Heart right ventricle (tissue), 16 donors: ENCODE data around the gene KCNK10. TPM values are rescaled to one million over a fixed set of nuclear protein-coding genes. Genes with fewer than 3 reads are reported as not detected.

ENCODE experiments used
- ATAC-seq, 8 donors: fragments of 200-7000 bp; cut with Tn5 transposase; one replicate each; pipeline ENCODE4 v1.9.1; 2020; ENCODE audit warnings: mild to moderate bottlenecking in 8 of 8, moderate library complexity in 8 of 8, moderate number of reproducible peaks in 1 of 8
- DNase-seq, 2 donors: peaks; one replicate each; pipeline ENCODE4 v3.0.0-alpha.2; 2020
- H3K27ac ChIP-seq, 10 donors: fragments of 200-600 bp; sonication (generic) in 2 of 10; one replicate each; pipeline versions ENCODE4 v1.5.0 to v1.8.0; 2020 to 2022; ENCODE audit warnings: mild to moderate bottlenecking in 3 of 10
- H3K27me3 ChIP-seq, 7 donors: fragments of 200-600 bp; one replicate each; pipeline ENCODE4 v1.8.0; 2021 to 2022; ENCODE audit warnings: mild to moderate bottlenecking in 2 of 7
- H3K36me3 ChIP-seq, 9 donors: fragments of 200-600 bp; sonication (generic) in 1 of 9; one replicate each; pipeline versions ENCODE4 v1.5.0 to v1.8.0; 2020 to 2022; ENCODE audit warnings: mild to moderate bottlenecking in 2 of 9
- H3K4me1 ChIP-seq, 9 donors: fragments of 200-600 bp; sonication (generic) in 1 of 9; one replicate each; pipeline versions ENCODE4 v1.5.0 to v1.8.0; 2020 to 2022; ENCODE audit warnings: mild to moderate bottlenecking in 4 of 9
- H3K4me3 ChIP-seq, 10 donors: fragments of 200-600 bp; sonication (generic) in 2 of 10; one replicate each; pipeline versions ENCODE4 v1.5.0 to v1.8.0; 2020 to 2022; ENCODE audit warnings: mild to moderate bottlenecking in 7 of 10, moderate library complexity in 2 of 10
- H3K9me3 ChIP-seq, 11 donors: fragments of 200-600 bp in 10 of 11; sonication (generic) in 2 of 11; one replicate each; pipeline versions ENCODE4 v1.5.0 to v1.8.0; 2013 to 2022; ENCODE audit warnings: mild to moderate bottlenecking in 2 of 11, control low read depth in 1 of 11, moderate library complexity in 1 of 11
- CTCF ChIP-seq, 9 donors: fragments of 200-600 bp; sonication (generic) in 2 of 9; IDR thresholded peaks; one replicate each; pipeline versions ENCODE4 v1.5.0 to v1.8.0; 2021 to 2022; ENCODE audit warnings: antibody characterized with exemption in 9 of 9, mild to moderate bottlenecking in 5 of 9, moderate library complexity in 1 of 9
- WGBS, 2 donors: extraction: QIAGEN DNeasy Blood & Tissue Kit; methylation state at CpG; one replicate each; pipeline ENCODE4 v1.1.7; 2013; ENCODE audit warnings: inconsistent platforms in 1 of 2; 5-methylcytosine and 5-hydroxymethylcytosine counted together
- intact Hi-C, 10 donors: fragments of 100-400 bp; cut with DNase I; formaldehyde crosslinking; loops; one replicate each; pipeline versions ENCODE4 v1.11.1 to v1.14.2; 2022
- polyA plus RNA-seq, 2 donors: library from polyadenylated mRNA; stranded (reverse); fragments of 200-250 nt; gene quantifications; one replicate each; pipeline ENCODE4 v1.2.3, GENCODE V29; 2013
- total RNA-seq, 10 donors: library from RNA; stranded (reverse); fragmentation: NEBNext Ultra II Directional in 3 of 10; extraction: Animal tissue kit (Norgen Biotek cat#: 25700) in 3 of 10; gene quantifications; one replicate each; pipeline versions ENCODE4 v1.2.1 to v1.2.4, GENCODE V29; 2021 to 2023
- donor health status: Arrhythmogenic right ventricular cardiomyopathy.
- donor health status: ischemic (EF 13 %, LVEDD 7.1; RV severe dilation, severe dysfunction).
- donor health status: healthy with polysubstance abuse.
- donor health status: DM: no; HTN: yes; CAD: no.
- donor health status: DM: no; HTN: no; CAD: no.
- donor health status: ischemic (EF 25% LVEDD 6.9; RV normal size, moderate dysfunction).
- donor health status: ischemic (EF 25% LVEDD 5.7; RV mildly dilated, moderate dysfunction).
- donor health status: healthy.
- donor health status: DM: yes; HTN: yes; CAD: no.
- donor health status: Ischemic cardiomyopathy.
- donor health status: ischemic (EF 35%, LVEDD 5.7; RV mildly dilated, moderate dysfunction).
- donor health status: nonischemic (EF 11% LVEDD 7.7; RV severe dilation, severe dysfunction).
- donor health status: DM: yes; HTN: yes; CAD: no.
- donor health status: PGD.
- donor health status: ischemic (EF 29% LVEDD 5.4; RV normal size, mild dysfunction).
- donor health status: nonischemic (EF 23%, LVEDD 6.1; RV moderate dilation, normal function).

The KCNK10 gene
- total and polyA plus RNA-seq, 12 donors, result 0.01 to 0.21 (median 0.11) TPM; not detected in 9

DNA sequence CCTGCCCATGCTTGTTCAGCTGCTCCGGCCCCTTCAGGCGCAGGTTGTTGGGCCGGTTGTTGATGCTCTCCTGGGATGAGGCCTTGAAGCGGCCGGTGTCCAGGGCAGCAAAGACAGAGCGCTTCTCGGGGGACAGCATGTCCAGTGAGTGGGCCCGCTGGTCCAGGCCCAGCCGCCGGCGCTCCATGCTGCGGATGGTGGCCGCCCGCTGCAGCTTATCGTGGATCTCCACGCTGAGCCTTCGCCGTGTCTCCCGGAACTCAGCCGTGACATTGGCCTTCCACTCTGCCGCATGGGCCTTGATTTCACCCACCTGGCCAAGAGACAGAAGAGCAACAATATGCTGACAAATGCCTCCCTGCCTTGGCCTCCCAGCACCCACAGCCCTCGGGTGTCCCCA lies 137.2 kb downstream of the KCNK10 start:
- Histone ChIP-seq H3K27me3 (peaks cover 0 to 8% (median 0%) of the 10 kb centered on the region in 7 donors), H3K4me3 (no peak overlapping the region), H3K9me3 (no peaks in the 10 kb centered on the region), H3K27ac (no peak overlapping the region), H3K36me3 (no peaks in the 10 kb centered on the region), H3K4me1 (peaks cover 0 to 14% (median 3%) of the 10 kb centered on the region in 9 donors)
- ATAC-seq (no peak), DNase-seq (no peak)
- no peak for TF ChIP-seq CTCF (IDR thresholded peaks at IDR 0.05)
- intact Hi-C loops, result loop anchor here in 4 of 10 donors (5.0 kb wide), 3 partner anchors 196 to 376 kb away; partner anchors contain the start of genes SPATA7 (in 1 of the 4) and ZC3H14 (in 1 of the 4)
- WGBS, 2 donors, result 94 to 95% methylated on average over 22 of the region's 22 CpGs

DNA sequence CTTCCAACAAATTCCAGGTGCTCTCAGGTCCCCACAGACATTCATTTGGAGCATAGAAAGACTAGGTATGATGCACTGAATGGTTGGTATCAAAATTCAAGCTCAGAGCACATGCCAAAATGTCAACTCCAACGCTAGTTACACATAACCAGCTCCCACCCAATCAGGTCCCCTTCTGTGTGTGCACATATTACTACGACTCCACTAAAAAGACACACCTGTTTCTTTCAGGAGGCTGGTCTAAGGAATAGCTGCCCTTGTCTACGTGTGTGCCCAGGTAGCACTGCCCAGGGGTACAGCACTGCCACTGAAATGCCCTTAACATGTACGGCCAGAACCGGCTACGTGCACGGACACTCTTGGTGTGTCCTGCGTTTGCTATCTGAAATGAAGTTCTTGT lies 138.1 kb downstream of the KCNK10 start:
- ATAC-seq (no peak), DNase-seq (no peak)
- no peaks in the 10 kb centered on the region for H3K9me3 ChIP-seq
- no peak overlapping the region for H3K27ac ChIP-seq
- H3K27me3 ChIP-seq, result peaks cover 0 to 8% (median 0%) of the 10 kb centered on the region in 7 donors
- H3K4me1 ChIP-seq, result peaks cover 0 to 14% (median 3%) of the 10 kb centered on the region in 9 donors
- intact Hi-C loops, result loop anchor here in 4 of 10 donors (5.0 kb wide), 3 partner anchors 197 to 377 kb away; partner anchors contain the start of genes SPATA7 (in 1 of the 4) and ZC3H14 (in 1 of the 4)
- TF ChIP-seq CTCF (IDR thresholded peaks at IDR 0.05), result no peak
- H3K36me3 ChIP-seq, result no peaks in the 10 kb centered on the region
- 87 to 88% methylated on average over 8 of the region's 8 CpGs for WGBS, 2 donors
- H3K4me3 ChIP-seq, result no peak overlapping the region

DNA sequence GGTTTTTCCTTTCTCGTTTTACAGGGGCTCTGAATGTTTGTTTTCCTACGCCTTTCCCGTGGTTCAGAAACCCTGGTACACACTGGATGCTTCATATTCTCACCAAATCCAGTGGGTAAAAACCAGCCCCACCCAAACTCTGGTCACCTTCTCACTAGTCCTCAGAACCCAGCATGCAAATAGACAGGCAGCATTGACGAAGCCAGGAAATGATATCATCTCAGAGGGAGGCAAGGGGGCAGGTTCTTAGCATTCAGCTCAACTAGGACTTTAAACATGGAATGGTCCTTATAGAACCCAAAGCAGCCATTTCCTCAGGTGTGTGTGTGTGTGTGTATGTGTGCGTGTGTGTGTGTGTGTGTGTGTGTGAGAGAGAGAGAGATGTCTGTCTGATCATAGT lies 142.0 kb downstream of the KCNK10 start:
- intact Hi-C loops, result no loop called here
- DNase-seq (no peak), ATAC-seq (no peak)
- H3K4me1 ChIP-seq, result no peaks in the 10 kb centered on the region
- no peaks in the 10 kb centered on the region for H3K9me3 ChIP-seq
- no peak for TF ChIP-seq CTCF (IDR thresholded peaks at IDR 0.05)
- WGBS, 2 donors, result 51 to 59% methylated on average over 5 of the region's 5 CpGs
- H3K36me3 ChIP-seq, result no peaks in the 10 kb centered on the region
- no peak overlapping the region for H3K27ac ChIP-seq
- H3K27me3 ChIP-seq, result peaks cover 0 to 8% (median 0%) of the 10 kb centered on the region in 7 donors
- H3K4me3 ChIP-seq, result no peak overlapping the region

DNA sequence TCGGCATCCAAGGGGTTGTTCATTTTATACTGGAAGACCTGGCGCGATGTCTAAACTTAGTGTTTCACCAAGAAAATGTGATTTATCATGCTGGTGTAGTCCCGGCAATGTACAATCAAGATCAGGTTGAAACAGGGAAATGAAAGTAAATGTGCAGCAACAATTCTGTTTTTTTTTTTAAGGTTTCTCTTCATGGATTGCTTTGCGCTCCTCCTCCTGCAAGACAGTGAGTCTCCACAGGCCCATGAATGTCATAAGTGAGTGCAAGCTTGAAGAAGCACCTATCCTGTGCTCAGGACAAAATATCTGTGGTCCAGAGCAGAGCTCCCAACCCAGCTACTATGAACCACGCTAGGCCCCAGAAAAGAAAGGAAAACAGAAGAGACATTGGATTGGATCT lies 143.4 kb downstream of the KCNK10 start:
- Histone ChIP-seq H3K9me3 (no peaks in the 10 kb centered on the region), H3K4me3 (no peak overlapping the region), H3K36me3 (no peaks in the 10 kb centered on the region), H3K27ac (no peak overlapping the region), H3K27me3 (peaks cover 0 to 8% (median 0%) of the 10 kb centered on the region in 7 donors), H3K4me1 (no peaks in the 10 kb centered on the region)
- intact Hi-C loops, result loop anchor here in 1 of 10 donors (10.0 kb wide), 1 partner anchor 165 kb away; no protein-coding TSS in a partner anchor
- 87 to 95% methylated on average over 6 of the region's 6 CpGs for WGBS, 2 donors
- no peak for TF ChIP-seq CTCF (IDR thresholded peaks at IDR 0.05)
- no peak for DNase-seq
- ATAC-seq, result no peak
